Activated naive CD4-positive, alpha-beta T cell (primary cell): ENCODE data around the gene OLFM1.

ENCODE experiments used
- DNase-seq, 4 experiments: peaks; one replicate each; lab custom pipeline; 2025; lab: John Stamatoyannopoulos, UW

Gene OLFM1

GRCh38 chr9:135076876-135077430 is 10.5 kb upstream of the OLFM1 start:
- no peak for DNase-seq

DNA sequence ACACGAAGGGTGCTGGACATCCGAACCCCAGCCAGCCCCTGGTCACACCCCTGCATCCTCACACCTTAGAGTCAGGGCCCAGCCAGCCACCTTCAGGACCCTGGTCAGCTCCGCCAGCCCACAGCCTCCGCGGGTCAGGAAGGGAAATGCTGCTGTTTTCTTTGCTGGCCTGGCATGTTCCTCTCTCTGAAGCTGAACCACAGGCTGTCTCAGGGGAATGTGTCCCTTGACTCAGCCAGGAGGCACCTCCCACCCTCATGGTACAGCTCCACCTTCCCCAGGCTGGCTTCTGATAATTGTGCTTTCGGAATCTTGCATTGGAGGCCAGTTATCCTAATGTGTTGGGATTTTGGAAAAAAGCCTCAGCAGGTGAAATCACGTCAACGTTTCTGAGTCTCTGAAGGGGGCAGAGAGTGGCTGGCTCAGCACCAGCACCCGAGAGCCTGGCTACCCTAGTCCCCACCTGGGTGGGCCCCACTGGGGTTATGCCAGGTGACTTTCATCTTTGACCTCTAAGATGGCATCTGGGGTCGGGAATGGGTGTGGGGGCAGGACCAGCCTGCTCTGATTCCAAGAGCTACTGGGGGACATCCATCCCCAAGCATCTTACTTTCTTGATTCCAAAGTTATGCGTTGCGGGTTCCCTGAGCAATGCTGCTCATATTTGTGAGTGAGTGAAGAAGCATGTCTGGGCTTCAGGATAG is 9.8 kb upstream of the OLFM1 start:
- no peak for DNase-seq

DNA sequence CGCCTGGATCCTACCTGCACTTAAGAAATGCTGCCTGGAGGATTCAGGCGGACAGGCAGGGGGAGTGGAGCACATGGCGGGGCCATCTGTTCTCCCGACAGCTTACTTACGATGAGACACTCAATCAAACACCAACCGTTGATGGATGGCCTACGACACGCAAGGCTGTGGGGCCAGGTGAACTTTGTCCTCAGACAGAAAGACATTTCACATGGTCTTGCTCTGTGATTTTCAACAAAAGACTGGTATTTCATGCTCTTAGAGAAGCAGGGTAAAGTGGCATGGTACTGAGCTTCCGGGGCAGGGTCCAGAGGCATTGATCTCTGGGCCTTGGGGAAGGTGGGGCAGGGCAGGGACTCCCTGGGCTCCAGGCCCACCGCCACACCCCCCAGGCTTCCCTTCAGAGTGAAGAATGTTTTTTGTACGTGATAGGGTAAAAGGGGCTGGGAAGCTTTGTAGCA is 9.1 kb upstream of the OLFM1 start:
- DNase-seq: no peak

GRCh38 chr9:135079018-135079417 is 8.4 kb upstream of the OLFM1 start:
- DNase-seq: no peak

DNA sequence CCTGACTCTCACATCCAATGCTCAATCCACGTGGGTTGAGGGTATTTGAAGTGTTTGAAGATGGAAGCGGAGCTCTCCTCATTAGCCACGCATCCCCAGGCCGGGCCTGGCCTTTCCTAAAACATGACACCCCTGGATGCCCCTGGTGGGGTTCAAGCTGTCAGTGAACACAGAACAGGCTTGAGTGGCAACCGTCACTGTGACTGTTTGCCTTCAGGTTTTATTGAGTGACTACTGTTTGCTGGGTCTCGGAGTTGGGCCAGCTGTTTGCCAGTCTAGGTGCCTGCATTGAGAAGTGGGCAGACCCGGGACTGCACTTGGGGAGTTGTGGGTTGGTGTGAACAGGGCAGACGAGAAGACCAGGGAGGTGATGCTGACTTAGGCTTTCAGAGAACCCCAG is 7.8 kb upstream of the OLFM1 start:
- no peak for DNase-seq

- no peak for DNase-seq
Observed at GRCh38 chr9:135080286-135081263, 6.9 kb upstream of the OLFM1 start.

DNA sequence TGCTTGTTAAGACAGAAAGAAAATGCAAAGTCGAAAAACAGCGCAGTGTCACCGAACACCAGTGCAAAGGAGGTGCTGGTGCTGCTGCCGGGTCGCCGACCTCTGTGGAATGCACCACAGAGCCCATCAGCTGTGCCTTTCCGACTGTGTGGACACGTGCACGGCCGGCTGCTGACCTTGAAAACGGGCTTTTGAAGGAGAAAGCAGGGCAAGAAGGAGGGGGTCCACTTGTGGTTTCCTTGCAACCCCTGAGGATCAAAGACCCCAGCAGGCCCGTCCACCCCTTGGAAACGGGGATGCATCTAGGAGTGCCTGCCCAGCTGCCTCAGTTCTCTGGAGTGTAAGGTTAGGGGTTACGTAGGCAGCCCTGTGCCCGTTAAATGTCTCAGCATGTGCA is 6.2 kb upstream of the OLFM1 start:
- no peak for DNase-seq

- no peak for DNase-seq
Observed at GRCh38 chr9:135081731-135082130, 5.7 kb upstream of the OLFM1 start.

DNA sequence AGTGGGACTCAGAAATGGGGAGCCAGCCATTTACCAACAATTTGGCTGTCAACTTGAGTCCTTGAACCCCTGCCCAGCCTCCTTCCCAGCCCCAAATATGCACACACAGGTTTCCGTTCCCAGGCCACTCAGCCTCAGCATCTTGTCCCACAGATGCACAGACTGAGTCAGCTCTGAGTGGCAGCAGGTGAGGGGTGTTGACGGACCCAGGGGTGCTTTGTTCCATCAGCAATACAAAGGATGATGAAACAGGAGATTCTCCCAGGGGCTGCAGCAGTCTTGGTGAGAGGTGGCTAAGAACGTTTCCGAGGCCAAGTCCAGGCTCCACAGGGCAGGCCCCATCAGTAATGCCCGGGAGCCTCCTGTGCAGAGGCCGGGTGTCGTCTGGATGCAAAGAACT is 4.9 kb upstream of the OLFM1 start:
- no peak for DNase-seq

- DNase-seq: no peak
Observed at GRCh38 chr9:135083241-135083810, 4.1 kb upstream of the OLFM1 start.

DNA sequence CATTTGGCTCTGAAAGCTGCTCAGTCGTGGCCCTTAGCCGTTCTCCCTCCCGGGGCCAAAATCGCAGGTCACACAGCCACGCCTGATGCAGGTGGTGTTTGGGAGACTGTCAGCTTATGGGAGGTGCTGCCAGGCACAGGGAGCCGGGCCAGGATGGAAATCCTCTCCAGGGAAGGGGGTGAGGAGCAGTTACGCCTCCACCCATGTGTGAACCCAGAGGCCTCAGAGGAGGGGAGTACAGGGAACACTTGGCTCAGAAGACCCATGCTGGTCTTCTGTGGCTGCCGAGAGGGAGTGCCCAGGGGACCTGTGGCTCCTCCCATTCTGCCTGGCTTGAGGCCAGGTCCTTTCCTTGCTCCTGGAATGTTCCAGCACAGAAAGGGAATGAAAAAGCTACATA is 3.6 kb upstream of the OLFM1 start:
- DNase-seq: no peak

GRCh38 chr9:135084262-135084661 is 3.2 kb upstream of the OLFM1 start:
- DNase-seq: no peak

- no peak for DNase-seq
Observed at GRCh38 chr9:135084881-135085760, 2.3 kb upstream of the OLFM1 start.

- no peak for DNase-seq
Observed at GRCh38 chr9:135085830-135086546, 1.5 kb upstream of the OLFM1 start.

- DNase-seq: no peak
Observed at GRCh38 chr9:135086597-135087488, 625 bp upstream of the OLFM1 start.

GRCh38 chr9:135087899-135088347 is 455 bp downstream of the OLFM1 start:
- DNase-seq: no peak

GRCh38 chr9:135088348-135088978 is 995 bp downstream of the OLFM1 start:
- no peak for DNase-seq

DNA sequence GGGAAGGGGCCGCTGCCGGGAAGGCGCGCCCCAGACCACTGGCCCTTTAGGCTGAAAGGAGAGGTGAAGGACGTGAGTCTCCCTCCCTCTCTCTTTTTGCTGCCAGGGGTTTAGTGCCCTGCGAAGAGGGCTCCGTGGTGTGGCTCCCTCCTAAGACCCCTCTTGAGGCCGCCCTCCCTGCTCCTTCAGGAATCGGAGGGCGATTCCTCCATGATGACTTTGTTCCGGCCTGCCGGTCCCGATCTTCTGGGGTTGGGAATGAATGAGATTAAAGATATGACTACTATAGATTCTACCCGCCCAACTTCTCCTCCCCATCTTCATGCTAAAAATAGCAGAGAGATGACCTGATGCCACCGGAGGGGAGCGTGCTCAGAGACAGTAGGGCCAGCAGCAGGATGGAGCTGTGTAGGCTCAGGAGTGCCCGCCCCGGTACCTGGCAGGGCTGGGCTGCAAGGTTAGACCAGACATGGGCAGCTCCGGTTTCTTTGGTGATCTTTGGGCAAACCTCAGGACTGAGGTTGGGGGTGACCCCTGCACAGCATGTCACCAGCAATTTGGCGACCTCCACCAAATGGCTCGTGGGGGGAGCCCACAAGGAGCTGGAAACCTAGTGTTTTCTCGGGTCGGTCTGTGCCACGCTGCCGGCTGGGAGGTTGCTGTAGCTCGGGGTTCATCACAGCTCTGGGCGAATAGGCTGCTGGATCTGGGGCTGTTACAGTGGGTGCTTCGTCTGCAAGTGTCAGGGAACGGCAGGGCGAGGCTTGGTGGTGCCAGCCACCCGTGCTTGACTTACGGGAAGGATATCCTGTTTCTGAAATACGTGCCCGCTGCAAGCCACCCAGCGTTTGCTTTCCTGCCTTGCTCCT is 1.7 kb downstream of the OLFM1 start:
- DNase-seq: no peak
